HG03175 (cell line): ENCODE data around the gene BCL11A.

Experiments used
- ATAC-seq: cut with Tn5 transposase; IDR thresholded peaks from one replicate; pipeline ENCODE4 v1.9.1; 2021; ENCODE audit warnings: mild to moderate bottlenecking, moderate library complexity; ENCODE audit not compliant: unreplicated experiment

BCL11A gene

DNA sequence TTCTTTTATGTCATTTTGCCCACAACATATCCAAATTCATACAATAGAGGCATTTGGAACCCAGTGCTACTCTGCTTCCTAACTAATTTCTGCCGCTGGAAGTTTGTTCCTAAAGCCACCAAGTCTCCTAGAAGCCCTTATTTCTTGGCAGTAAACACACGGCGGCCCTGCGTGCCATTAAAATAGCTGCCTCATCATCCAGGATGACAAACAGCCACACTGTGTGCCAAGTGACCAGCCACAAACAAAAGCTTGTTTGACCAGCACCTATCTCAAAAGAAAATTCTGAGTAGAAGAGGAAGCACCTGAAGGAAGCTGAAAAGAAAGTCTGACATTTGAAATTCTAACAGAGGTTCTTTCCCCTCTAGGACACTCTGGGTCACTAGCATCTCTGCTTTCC lies 64.2 kb downstream of the BCL11A start:
- no peak for ATAC-seq

DNA sequence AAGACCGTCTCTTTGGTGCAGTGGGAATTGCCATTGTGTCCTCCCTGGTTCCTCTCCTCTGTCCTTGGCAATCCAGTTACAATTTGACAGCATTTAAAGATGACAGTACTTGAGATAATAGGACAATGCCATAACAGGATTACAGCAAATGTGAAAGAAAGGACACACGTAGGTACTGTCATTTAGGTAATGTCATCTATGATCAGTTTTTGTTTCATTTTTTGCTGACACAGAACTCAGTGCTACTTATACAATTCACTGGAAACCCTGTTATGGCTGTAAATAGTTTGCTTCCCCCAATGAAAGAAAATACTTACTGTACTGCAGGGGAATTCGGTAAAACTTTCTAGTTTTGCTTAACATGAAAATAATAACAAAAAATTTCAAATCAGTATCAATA lies 65.2 kb downstream of the BCL11A start:
- ATAC-seq = no peak

DNA sequence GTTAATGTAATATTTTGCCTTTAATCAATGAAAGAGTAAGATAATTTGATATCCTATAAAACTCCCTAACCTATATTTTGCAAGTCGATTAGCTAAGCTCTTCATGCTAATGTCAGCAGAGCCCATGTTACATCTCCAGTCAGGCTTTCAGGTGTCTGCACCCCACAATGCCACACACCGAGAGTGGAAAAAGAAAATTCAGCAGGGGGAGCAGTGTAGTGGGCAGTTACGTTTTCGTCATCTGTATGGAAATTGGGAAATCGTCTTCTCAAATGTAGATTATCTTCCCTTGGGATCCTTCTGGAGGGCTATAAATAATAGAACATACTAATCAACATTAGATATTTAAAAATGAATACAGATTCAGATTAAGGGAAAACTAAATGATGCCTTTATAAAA lies 66.3 kb downstream of the BCL11A start:
- ATAC-seq = no peak

DNA sequence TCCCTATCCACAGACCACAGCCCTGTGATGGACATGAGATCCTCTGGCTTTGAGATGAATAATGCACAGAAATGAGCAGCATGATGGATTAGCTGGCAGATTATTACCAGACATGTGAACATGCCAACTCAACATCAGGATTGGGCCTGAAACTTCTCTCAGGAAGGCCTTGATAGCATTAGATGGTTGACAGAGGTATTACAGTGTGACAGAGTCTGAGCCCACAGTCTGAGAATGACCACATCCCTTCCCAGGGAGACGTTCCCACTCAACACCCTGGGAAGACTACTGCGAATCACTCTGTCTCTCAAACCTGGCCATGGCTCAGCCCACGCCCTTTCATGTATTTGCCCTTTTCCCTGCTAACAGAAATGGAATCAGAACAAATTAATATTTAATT lies 66.9 kb downstream of the BCL11A start:
- ATAC-seq = no peak

GRCh38 chr2:60486067-60486466 lies 67.4 kb downstream of the BCL11A start:
- ATAC-seq = no peak

DNA sequence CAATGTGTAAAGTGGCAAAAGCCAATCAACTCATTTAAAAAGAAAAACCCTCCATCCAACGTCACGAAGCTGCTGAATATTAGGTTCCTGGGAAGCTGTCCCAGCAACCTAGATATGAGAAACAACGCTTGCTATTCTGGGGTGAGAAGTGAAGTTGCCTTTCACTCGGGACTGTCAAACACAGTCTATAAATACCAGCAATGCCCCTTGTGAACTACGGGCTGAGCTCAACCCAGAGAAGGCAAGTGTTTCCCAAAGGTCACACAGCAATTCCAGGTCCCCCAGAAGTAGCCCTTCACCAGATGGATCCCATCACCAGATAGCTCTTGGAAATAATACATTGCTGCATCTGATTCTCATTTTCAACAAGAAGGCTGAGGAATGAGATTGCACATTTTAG lies 67.9 kb downstream of the BCL11A start:
- ATAC-seq = no peak

DNA sequence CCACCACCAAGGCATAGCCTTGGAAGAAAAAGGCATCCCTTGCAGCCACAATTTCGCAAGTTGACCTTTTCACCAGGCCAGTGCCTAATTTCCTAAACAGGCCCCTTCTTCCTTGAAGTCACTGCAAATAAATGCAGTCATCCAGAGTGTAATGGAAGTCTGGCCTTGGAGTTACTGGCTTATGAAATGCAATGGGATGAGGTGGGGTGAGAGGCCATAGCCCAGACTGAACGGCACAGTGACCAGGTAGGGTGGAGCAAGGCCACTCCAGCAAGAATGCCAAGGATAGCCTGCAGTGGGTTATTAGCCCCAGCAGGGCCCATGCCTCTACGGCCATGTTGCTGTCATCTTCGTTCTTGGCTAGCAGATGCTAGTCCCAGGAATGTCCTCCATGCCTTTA lies 68.4 kb downstream of the BCL11A start:
- no peak for ATAC-seq

DNA sequence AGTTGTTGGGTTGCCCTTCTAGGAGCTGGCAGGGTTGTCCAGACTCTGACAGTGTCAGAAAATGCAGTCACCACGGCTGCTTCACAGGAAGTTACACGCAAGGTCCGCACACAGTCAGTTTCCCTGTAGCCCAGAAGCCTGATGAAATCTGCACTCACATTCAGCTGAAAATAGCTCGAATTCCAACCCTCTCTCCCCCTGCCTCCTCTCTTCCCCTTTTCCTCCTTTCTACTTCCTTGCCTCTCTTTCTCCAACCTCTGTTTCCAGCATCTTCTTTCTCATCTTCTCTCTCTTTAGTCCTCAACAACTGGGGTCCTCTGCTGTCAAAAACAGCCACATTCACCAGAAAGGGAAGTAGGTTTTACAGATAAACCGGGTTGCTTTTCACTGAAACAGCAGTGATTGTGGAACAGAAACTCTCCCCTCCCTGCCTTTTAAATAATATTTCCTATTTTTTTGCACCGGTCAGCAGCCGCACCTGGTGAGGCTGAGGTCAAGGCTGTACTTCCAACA lies 69.3 kb downstream of the BCL11A start:
- ATAC-seq = peak; percentile 37

DNA sequence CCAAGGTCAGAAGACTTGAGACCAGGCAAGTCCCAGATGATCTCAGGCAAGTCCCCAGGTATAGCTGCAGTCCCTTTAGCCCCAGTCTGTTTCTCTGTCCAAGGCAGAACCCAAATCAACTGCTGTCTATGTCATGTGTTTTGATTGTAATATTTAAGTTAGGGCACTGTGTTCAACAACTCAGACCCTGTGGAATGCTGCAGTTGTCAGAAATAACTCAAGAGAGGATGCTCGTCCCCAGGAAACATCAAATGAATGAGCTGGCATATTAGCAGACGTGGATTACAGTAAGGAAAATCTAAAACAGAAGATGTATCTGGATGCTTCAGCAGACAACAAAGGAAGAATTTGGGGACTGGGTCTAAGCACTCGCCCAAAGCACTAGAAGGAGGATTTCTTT lies 70.1 kb downstream of the BCL11A start:
- no peak for ATAC-seq

DNA sequence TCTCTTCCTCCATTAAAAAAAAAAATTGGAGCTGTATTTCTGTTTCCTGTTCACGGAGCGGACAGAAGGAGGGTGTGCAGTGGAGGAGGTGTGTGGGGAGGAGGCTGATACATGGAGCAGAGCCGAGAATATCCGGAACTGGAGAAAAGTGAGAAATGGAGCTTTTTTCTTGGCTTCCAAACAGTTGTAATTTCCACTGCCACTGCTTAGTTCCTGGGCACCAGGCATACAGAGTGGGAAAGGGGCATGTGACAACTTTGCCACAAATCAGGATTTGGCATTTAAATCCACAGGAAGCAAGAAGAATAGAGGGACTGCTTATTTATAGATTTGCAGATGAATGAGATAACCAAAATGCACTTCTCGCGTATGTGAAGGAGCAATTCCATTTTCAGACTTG lies 71.2 kb downstream of the BCL11A start:
- no peak for ATAC-seq

DNA sequence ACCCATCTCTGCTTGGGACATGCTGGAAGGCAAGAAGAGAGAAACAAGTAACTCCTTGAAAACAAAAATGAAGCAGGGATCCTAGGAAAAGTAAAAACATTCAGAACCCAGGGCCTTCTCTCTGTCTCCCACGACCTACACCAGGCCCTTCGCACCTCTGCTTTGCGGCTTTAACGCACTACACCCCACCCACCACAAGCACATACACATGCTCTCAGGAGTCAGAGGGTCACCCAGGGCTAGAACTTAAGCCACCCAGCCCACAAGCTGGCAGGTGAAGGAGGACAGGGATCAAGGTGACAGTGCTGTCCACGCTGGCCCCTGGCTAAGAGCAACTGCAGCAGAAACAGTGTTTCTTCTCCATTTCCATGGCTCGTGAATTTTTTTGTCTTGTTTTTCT lies 72.2 kb downstream of the BCL11A start:
- ATAC-seq = no peak

- ATAC-seq = no peak
These were observed 73.2 kb downstream of the BCL11A start for GRCh38 chr2:60480089-60480773.

- no peak for ATAC-seq
These were observed 74.0 kb downstream of the BCL11A start for GRCh38 chr2:60479226-60480088.

DNA sequence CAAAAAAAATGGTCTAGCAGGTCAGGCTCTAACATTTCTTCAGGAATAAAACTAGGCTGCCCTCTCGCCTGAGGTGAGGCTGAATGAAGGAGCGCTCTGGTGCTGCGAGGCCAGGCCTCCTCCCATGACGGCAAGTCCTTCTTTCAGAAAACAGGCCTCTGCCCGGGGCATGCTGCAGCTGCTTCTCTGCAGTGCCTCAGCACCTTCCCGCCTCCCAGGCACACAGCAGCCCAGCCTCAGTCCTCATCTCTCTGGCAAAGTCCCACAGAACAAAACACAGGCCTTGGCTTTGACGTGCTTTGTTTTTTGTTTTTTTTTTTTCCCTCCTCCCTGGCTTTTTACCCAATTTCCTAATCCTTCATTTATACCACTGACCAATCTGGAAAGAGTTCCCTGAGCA lies 74.8 kb downstream of the BCL11A start:
- ATAC-seq = no peak

GRCh38 chr2:60476206-60476954 lies 77.1 kb downstream of the BCL11A start:
- no peak for ATAC-seq

DNA sequence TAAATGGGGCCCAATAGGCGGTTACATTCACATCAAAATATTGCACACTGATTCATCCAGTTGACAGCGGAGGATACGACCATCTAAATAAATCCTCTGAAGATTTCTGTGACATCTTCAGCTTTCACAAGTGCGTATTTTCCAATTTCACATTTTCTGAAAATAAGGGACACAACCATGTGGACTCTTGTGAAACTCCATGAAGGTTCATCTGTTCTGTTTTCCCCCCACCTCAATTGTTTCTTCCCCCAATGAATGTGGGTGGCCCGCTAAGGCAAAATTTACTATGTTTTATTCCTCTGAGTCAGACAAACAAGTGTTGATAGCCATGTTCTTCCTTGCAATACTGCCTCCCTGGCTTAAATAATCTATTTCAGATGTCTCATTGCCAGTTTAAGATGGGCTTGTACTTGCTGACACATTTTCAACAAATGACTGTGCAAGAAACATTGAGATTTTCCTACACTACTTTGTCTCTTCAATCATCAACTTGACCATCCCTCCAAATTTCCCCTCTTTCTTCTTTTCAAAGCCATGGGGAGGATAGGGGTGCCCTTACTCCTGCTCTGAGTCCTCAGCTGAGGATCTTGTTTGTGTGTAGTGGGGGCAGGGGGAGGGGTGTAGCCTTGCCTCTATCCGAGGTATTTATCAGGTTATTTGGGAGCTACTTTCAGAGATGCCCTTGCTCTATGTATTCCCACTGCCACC lies 78.2 kb downstream of the BCL11A start:
- ATAC-seq = no peak

DNA sequence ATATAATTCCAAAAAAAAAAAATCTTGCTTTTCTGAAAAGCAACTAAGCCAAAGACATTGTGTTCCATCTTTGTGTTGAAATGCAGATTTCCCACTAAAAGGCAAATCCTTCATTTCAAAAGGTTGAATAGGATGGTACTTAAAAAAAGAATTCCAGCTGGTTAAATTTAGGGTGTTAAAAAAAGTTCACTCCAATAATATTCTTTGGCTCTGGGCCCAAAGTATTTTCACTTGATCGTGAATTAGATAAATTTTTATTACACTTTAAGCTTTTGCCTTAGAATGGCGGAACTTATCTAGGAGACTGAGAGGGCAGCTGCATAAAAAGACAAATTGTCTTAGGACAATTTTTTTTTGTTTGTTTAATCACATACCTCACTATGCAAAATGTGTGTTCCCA lies 79.2 kb downstream of the BCL11A start:
- ATAC-seq = no peak

- ATAC-seq = no peak
These were observed 79.9 kb downstream of the BCL11A start for GRCh38 chr2:60473546-60473945.

- ATAC-seq = no peak
These were observed 80.7 kb downstream of the BCL11A start for GRCh38 chr2:60472663-60473289.

DNA sequence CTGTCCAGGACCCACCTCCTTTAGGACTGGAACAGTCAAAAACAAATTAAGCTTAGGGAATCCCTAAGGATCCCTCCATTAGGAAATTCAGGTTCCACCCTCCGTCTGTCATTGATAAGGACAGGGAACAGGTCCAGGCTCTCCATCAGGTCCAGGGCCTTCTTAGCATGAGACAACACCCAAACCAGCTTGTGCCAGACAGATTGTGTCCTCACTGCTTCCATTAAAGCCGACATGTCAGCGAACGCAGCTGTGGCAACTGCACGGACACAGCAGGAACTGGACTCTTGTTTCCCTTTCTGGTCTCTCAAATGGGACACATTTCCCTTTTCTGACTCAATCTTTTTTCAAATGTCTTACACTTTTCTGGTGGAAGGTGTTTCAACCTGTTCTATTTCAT lies 81.4 kb downstream of the BCL11A start:
- no peak for ATAC-seq
